Memory B cell (primary cell): ENCODE results near the gene FADD.

ENCODE experiments used
- ATAC-seq: fragments of 150-1000 bp; cut with Tn5 transposase; 2 replicates; pipeline ENCODE4 v1.10.0; 2021; ENCODE audit warnings: low read depth, mild to moderate bottlenecking, moderate library complexity
- DNase-seq, 2 donors: peaks; one replicate each; pipeline ENCODE4 v3.0.0; 2022; ENCODE audit warnings: low spot score in 2 of 2
- H3K27ac Mint-ChIP-seq: one replicate; pipeline ENCODE4 v1.8.0; 2022; ENCODE audit warnings: mild to moderate bottlenecking, moderate library complexity, mixed read lengths
- H3K27me3 Mint-ChIP-seq: one replicate; pipeline ENCODE4 v1.8.0; 2022; ENCODE audit warnings: mixed read lengths
- H3K36me3 Mint-ChIP-seq: one replicate; pipeline ENCODE4 v1.8.0; 2022; ENCODE audit warnings: mild to moderate bottlenecking, mixed read lengths
- H3K4me1 Mint-ChIP-seq: one replicate; pipeline ENCODE4 v1.8.0; 2022; ENCODE audit warnings: mixed read lengths
- H3K4me3 Mint-ChIP-seq: one replicate; pipeline ENCODE4 v1.8.0; 2022; ENCODE audit warnings: mild to moderate bottlenecking, moderate library complexity, mixed read lengths
- H3K9me3 Mint-ChIP-seq: one replicate; pipeline ENCODE4 v1.8.0; 2022; ENCODE audit warnings: mixed read lengths

Gene FADD

DNA sequence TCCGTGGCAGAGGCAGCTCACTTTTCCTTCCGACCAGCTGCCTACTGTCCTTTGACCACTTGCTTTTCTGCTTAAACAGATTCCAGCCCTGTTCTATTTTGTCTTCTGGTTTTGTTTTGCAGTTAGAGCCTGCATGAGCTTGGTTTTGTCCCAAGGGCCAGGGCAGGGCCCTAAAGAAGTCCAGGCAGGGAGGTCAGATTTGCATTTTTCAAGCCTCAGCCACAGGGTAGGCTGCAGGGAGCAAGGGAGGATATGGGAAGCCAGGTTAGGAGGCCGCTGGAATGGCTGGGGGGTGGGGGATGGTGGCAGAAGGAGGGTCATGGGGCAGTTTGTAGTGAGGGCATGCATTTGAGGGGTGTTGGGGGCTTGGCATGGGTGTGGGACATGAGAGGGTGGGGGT, 23.1 kb downstream of the FADD start:
- ATAC-seq (no peak), DNase-seq (no peak)
- H3K36me3 Mint-ChIP-seq = no peaks in the 10 kb centered on the region
- no peaks in the 10 kb centered on the region for H3K9me3 Mint-ChIP-seq
- H3K4me3 Mint-ChIP-seq = no peak overlapping the region
- H3K27ac Mint-ChIP-seq = no peak overlapping the region
- H3K27me3 Mint-ChIP-seq = peaks cover 1% of the 10 kb centered on the region
- H3K4me1 Mint-ChIP-seq = no peaks in the 10 kb centered on the region

DNA sequence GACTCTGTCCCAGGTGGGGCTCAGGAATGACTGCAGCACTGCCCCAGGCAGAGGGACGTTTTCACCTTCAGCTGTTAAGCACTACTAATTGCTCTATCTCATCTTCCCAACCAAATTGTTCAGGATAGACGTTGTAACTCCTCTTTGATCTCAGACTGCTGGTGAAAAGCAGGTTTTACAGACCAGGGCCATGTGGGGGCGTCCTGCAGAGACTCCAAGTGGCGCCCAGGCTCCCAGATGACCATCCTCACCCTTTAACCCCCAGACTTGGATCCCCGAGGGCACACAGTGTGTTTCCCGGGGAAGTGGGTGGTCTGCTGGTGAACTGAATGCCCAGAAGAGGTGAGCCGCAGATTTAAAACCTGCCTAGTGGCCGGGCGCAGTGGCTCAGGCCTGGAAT, 23.9 kb downstream of the FADD start:
- Mint-ChIP-seq H3K4me3 (no peak overlapping the region), H3K9me3 (no peaks in the 10 kb centered on the region), H3K27ac (no peak overlapping the region), H3K27me3 (peaks cover under 1% of the 10 kb centered on the region), H3K36me3 (no peaks in the 10 kb centered on the region), H3K4me1 (no peaks in the 10 kb centered on the region)
- DNase-seq (no peak), ATAC-seq (no peak)

DNA sequence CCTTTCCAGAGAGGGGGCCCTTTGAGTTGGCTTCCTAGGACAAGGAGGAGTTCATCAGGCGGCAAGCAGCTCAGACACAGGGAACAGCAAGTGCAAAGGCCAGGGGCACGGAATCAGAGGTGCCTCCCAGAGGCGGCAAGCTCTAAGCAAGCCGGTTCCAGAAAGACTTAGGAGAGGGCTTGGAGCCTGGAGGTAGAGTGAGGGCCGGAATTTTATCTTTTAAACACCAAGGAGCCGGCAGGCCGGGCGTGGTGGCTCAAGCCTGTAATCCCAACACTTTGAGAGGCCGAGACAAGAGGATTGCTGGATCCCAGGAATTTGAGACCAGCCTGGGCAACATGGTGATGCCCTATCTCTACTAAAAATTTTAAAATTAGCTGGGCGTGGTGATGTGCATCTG, 26.6 kb downstream of the FADD start:
- DNase-seq (no peak), ATAC-seq (no peak)
- Mint-ChIP-seq H3K27me3 (peaks cover 7% of the 10 kb centered on the region), H3K4me3 (no peak overlapping the region), H3K4me1 (no peaks in the 10 kb centered on the region), H3K27ac (no peak overlapping the region), H3K36me3 (no peaks in the 10 kb centered on the region), H3K9me3 (no peaks in the 10 kb centered on the region)

- H3K9me3 Mint-ChIP-seq = no peaks in the 10 kb centered on the region
- H3K27ac Mint-ChIP-seq = no peak overlapping the region
Observed at GRCh38 chr11:70230151-70230839, 27.2 kb downstream of the FADD start.

GRCh38 chr11:70230840-70231710, 28.0 kb downstream of the FADD start:
- Mint-ChIP-seq H3K4me3 (no peak overlapping the region), H3K36me3 (no peaks in the 10 kb centered on the region), H3K27ac (no peak overlapping the region), H3K9me3 (no peaks in the 10 kb centered on the region), H3K4me1 (no peaks in the 10 kb centered on the region), H3K27me3 (peaks cover 9% of the 10 kb centered on the region)
- ATAC-seq = no peak
- DNase-seq = no peak

More at GRCh38 chr11:70230151-70230839, 27.2 kb downstream of the FADD start:
- H3K27me3 Mint-ChIP-seq = peaks cover 7% of the 10 kb centered on the region
- ATAC-seq = no peak
- H3K4me1 Mint-ChIP-seq = no peaks in the 10 kb centered on the region
- no peaks in the 10 kb centered on the region for H3K36me3 Mint-ChIP-seq
- DNase-seq = no peak
- H3K4me3 Mint-ChIP-seq = no peak overlapping the region

DNA sequence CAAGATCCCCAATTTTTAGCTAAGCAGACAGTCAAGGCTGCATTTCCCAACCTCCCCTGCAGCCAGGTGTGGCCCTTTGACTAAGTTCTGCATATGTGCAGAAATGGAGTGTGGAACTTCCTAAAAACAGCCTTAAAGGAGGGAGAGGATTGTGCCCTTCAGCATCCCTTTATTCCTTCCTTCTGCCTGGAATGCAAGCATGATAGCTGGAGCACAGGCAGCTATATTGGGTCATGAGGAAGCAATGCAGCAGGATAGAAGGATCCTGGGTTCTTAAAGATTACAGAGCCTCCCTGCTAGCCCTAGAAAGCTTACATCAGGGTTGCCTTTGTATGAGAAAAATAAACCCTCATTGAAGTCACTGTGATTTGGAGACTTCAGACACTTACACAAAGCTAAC, 29.9 kb downstream of the FADD start:
- H3K36me3 Mint-ChIP-seq = no peaks in the 10 kb centered on the region
- H3K27ac Mint-ChIP-seq = no peak overlapping the region
- no peaks in the 10 kb centered on the region for H3K9me3 Mint-ChIP-seq
- DNase-seq (no peak), ATAC-seq (no peak)
- H3K27me3 Mint-ChIP-seq = peaks cover 12% of the 10 kb centered on the region
- H3K4me3 Mint-ChIP-seq = no peak overlapping the region
- no peaks in the 10 kb centered on the region for H3K4me1 Mint-ChIP-seq

DNA sequence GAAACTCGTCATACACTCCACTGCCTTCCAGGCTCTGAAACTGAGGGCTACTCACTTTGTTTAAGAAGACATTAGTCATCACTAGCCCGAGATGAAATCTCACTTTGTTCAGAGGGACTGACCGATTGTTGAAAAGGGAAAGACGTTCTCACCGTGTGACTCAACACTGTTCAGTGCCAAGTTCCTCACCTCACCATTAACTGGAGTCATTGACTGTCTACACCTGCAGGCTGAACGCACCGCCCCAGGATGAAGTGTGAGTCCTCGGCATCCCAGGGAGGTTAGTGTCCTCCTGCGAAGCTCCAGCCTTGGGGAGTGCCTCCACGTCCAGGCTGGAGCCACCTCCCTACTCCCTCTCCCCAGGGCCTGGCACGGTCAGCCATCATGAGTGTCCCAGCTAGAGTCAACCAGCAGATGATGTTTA, 30.4 kb downstream of the FADD start:
- H3K4me3 Mint-ChIP-seq = no peak overlapping the region
- DNase-seq (no peak), ATAC-seq (no peak)
- no peak overlapping the region for H3K27ac Mint-ChIP-seq
- no peaks in the 10 kb centered on the region for H3K36me3 Mint-ChIP-seq
- H3K4me1 Mint-ChIP-seq = no peaks in the 10 kb centered on the region
- no peaks in the 10 kb centered on the region for H3K9me3 Mint-ChIP-seq
- peaks cover 12% of the 10 kb centered on the region for H3K27me3 Mint-ChIP-seq

DNA sequence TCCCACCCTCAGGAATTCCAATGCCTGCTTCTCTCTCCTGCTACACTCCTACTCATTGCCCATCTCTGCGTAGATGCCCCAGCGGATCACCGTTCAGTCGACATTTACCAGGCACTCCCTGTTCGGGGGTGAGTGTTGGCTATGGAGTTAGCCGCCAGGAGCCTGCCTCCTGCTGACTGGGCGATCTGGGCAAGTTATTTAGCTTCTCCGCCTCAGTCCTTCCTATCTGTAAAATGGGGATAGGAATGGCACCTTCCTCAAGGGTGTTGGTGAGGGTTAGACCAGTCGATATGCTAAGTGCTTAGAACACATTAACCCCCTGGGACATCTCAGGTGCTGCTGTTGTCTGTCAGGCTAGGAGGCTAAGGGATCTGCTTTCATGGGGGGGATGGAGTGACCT, 30.9 kb downstream of the FADD start:
- Mint-ChIP-seq H3K27ac (no peak overlapping the region), H3K36me3 (no peaks in the 10 kb centered on the region), H3K9me3 (no peaks in the 10 kb centered on the region), H3K27me3 (peaks cover 12% of the 10 kb centered on the region), H3K4me1 (no peaks in the 10 kb centered on the region), H3K4me3 (no peak overlapping the region)
- no peak for DNase-seq
- no peak for ATAC-seq

- Mint-ChIP-seq H3K36me3 (no peaks in the 10 kb centered on the region), H3K27ac (no peak overlapping the region), H3K4me3 (no peak overlapping the region), H3K4me1 (no peaks in the 10 kb centered on the region), H3K9me3 (peaks cover 2% of the 10 kb centered on the region), H3K27me3 (peaks cover 22% of the 10 kb centered on the region)
- DNase-seq = no peak
- ATAC-seq = no peak
Observed at GRCh38 chr11:70240337-70240736, 37.2 kb downstream of the FADD start.

DNA sequence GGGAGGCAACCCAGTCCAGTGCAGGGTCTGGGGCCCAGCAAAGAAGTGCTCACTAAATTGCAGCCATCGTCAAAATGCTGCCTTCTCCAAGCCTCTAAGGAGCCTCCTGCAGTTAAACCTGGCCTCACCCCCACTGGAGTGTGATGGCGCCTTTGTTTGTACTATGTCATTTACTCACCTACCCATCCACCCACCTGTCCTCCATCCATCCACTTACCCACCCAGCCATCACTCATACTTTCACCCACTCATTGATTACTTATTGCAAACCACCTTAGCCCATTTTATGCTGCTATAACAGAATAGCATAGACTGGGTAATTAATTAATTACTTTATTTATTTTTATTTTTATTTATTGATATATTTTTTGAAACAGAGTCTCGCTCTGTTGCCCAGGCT, 38.6 kb downstream of the FADD start:
- Mint-ChIP-seq H3K27ac (no peak overlapping the region), H3K4me3 (no peak overlapping the region), H3K9me3 (peaks cover 2% of the 10 kb centered on the region), H3K27me3 (peaks cover 20% of the 10 kb centered on the region), H3K4me1 (no peaks in the 10 kb centered on the region), H3K36me3 (no peaks in the 10 kb centered on the region)
- DNase-seq = no peak
- no peak for ATAC-seq

DNA sequence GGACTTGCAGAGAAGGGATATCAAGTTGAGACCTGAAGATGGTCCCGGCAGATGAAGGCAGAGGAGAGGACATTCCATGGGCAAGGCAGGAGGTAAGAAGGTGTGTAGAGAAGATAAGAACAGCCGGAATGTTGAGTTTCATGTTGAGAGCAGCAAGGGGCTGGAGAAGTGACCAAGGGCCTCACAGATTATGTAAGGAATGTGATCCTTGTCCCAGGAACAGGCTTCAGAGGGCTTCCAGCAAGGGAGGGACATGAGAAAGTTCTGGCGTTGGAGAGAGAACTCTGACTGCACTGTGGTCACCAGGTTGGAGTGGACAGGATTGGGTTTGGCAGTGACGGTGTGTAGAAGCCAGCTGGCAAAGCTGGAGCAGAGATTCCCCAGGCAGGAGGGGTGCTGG, 39.8 kb downstream of the FADD start:
- DNase-seq (no peak), ATAC-seq (no peak)
- no peak overlapping the region for H3K27ac Mint-ChIP-seq
- H3K27me3 Mint-ChIP-seq = peaks cover 18% of the 10 kb centered on the region
- H3K36me3 Mint-ChIP-seq = no peaks in the 10 kb centered on the region
- H3K4me3 Mint-ChIP-seq = no peak overlapping the region
- no peaks in the 10 kb centered on the region for H3K4me1 Mint-ChIP-seq
- H3K9me3 Mint-ChIP-seq = peaks cover 4% of the 10 kb centered on the region

GRCh38 chr11:70243912-70244652, 41.0 kb downstream of the FADD start:
- Mint-ChIP-seq H3K9me3 (peaks cover 4% of the 10 kb centered on the region), H3K27me3 (peaks cover 17% of the 10 kb centered on the region), H3K27ac (no peak overlapping the region), H3K4me1 (no peaks in the 10 kb centered on the region), H3K4me3 (no peak overlapping the region), H3K36me3 (no peaks in the 10 kb centered on the region)
- ATAC-seq = no peak
- no peak for DNase-seq

GRCh38 chr11:70244698-70245097, 41.6 kb downstream of the FADD start:
- Mint-ChIP-seq H3K4me3 (no peak overlapping the region), H3K27me3 (peaks cover 13% of the 10 kb centered on the region), H3K9me3 (peaks cover 4% of the 10 kb centered on the region), H3K36me3 (no peaks in the 10 kb centered on the region), H3K27ac (no peak overlapping the region), H3K4me1 (no peaks in the 10 kb centered on the region)
- DNase-seq (no peak), ATAC-seq (no peak)

GRCh38 chr11:70246196-70246595, 43.1 kb downstream of the FADD start:
- H3K9me3 Mint-ChIP-seq = peaks cover 4% of the 10 kb centered on the region
- H3K36me3 Mint-ChIP-seq = no peaks in the 10 kb centered on the region
- DNase-seq = no peak

More at GRCh38 chr11:70246196-70246595, 43.1 kb downstream of the FADD start:
- Mint-ChIP-seq H3K27ac (no peak overlapping the region), H3K4me3 (no peak overlapping the region), H3K4me1 (no peaks in the 10 kb centered on the region), H3K27me3 (peaks cover 14% of the 10 kb centered on the region)
- ATAC-seq = no peak
